Measurements from ENCODE around the gene SPSB4. TPM values are rescaled to one million over a fixed set of nuclear protein-coding genes. Genes with fewer than 3 reads are reported as not detected.

The SPSB4 gene
- total RNA-seq, 1 donor from 2014 or later = 0.26 TPM

- DNase-seq (ENCODE audit: low read depth) (no peak), FAIRE-seq (no peak)
- Histone ChIP-seq H3K4me3 (ENCODE audit: low read depth, low read length) (no peak overlapping the region), H3K36me3 (ENCODE audit: control insufficient read depth, insufficient read depth, low read length) (no peaks in the 10 kb centered on the region), H3K27me3 (ENCODE audit: control insufficient read depth, insufficient read depth, low read length) (no peaks in the 10 kb centered on the region)
- TF ChIP-seq, protein P1, sequence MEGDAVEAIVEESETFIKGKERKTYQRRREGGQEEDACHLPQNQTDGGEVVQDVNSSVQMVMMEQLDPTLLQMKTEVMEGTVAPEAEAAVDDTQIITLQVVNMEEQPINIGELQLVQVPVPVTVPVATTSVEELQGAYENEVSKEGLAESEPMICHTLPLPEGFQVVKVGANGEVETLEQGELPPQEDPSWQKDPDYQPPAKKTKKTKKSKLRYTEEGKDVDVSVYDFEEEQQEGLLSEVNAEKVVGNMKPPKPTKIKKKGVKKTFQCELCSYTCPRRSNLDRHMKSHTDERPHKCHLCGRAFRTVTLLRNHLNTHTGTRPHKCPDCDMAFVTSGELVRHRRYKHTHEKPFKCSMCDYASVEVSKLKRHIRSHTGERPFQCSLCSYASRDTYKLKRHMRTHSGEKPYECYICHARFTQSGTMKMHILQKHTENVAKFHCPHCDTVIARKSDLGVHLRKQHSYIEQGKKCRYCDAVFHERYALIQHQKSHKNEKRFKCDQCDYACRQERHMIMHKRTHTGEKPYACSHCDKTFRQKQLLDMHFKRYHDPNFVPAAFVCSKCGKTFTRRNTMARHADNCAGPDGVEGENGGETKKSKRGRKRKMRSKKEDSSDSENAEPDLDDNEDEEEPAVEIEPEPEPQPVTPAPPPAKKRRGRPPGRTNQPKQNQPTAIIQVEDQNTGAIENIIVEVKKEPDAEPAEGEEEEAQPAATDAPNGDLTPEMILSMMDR (IDR thresholded peaks at IDR 0.05; ENCODE audit: insufficient read depth, low read length, severe bottlenecking) = no peak
Observed at GRCh38 chr3:141089339-141090152, 38.4 kb downstream of the SPSB4 start.

DNA sequence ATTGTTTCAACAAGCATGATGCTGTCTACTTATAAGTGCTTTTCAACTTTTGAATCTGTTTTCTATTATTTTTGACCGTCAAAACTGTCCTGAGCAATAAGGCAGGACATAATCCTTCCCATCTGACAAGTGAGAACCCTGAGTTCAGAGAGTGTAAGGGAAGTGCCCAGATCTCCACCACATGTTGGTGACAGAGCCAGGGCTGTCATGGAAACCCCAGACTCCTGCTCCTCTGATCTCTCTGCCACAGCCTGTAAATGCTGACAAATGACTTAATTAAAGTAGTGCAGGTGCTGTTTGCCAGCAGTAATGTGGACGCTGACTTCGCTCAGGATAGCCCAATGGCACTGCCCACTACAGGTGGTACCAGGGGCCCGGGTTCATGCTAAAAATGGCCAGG lies 40.3 kb downstream of the SPSB4 start:
- DNase-seq (ENCODE audit: low read depth) = no peak
- FAIRE-seq = peak; percentile 36
- H3K27me3 ChIP-seq (ENCODE audit: control insufficient read depth, insufficient read depth, low read length) = no peaks in the 10 kb centered on the region
- TF ChIP-seq, protein P1 (IDR thresholded peaks at IDR 0.05; ENCODE audit: insufficient read depth, low read length, severe bottlenecking) = no peak
- H3K4me3 ChIP-seq (ENCODE audit: low read depth, low read length) = no peak overlapping the region
- no peaks in the 10 kb centered on the region for H3K36me3 ChIP-seq (ENCODE audit: control insufficient read depth, insufficient read depth, low read length)

GRCh38 chr3:141092663-141093062 lies 41.5 kb downstream of the SPSB4 start:
- FAIRE-seq (peak; percentile 28), DNase-seq (ENCODE audit: low read depth) (no peak)
- H3K36me3 ChIP-seq (ENCODE audit: control insufficient read depth, insufficient read depth, low read length) = no peaks in the 10 kb centered on the region
- H3K4me3 ChIP-seq (ENCODE audit: low read depth, low read length) = no peak overlapping the region
- no peaks in the 10 kb centered on the region for H3K27me3 ChIP-seq (ENCODE audit: control insufficient read depth, insufficient read depth, low read length)
- TF ChIP-seq, protein P1 (IDR thresholded peaks at IDR 0.05; ENCODE audit: insufficient read depth, low read length, severe bottlenecking) = no peak

DNA sequence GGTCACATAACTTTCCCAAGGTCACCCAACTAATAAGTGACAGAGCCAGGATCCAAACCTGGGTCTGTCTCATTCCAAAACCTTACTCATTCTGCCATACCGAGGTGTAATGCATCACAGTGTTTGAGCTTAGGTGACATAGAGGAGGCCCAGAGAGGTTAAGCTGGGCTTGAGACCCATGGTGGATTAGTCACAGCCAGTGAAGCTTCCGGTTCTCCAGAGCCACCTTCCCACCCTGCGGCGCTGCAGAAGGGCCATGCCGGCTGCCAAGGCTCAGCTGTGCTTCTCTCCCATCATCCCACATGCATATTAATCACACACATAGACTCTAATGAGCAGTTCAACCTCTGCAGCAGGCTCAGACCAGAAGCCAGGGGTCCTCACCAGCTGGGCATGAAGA lies 42.2 kb downstream of the SPSB4 start:
- Histone ChIP-seq H3K36me3 (ENCODE audit: control insufficient read depth, insufficient read depth, low read length) (no peaks in the 10 kb centered on the region), H3K4me3 (ENCODE audit: low read depth, low read length) (no peak overlapping the region), H3K27me3 (ENCODE audit: control insufficient read depth, insufficient read depth, low read length) (no peaks in the 10 kb centered on the region)
- FAIRE-seq = no peak
- DNase-seq (ENCODE audit: low read depth) = no peak
- TF ChIP-seq, protein P1 (IDR thresholded peaks at IDR 0.05; ENCODE audit: insufficient read depth, low read length, severe bottlenecking) = no peak

DNA sequence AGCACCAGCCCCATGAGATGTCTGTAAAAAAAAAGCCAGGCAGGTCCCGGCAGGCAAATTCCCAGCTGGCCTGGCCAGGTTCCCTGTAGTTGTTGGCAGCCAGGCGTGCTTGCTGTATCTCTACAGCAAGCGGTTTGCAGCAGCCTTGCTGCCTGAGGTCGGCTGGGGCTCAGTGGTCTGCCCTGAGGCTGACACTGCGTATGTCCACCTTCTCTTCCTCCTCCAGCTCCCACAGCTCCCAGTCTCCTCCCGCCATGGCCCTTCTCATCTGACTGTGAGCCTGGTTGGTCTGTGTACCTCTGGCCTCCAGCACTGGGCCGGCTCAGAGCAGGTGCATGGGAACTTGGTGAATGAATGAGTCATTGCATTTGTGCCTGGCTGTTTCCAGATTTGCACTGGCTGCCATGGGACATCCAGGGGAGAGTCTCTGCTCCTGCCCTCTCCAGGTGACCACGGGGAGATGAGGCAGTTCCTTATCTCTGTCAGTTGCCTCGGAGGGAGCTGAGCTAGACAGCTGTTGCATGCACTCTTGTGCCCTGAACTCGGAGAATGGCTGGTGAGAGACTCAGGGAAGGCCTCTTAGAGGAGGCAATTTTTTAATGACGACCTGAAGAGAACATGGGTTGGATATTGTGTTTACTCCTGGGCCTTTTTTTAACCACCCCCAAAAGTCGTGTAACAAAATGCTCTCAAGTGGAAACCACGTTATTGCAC lies 43.0 kb downstream of the SPSB4 start:
- TF ChIP-seq, protein P1 (IDR thresholded peaks at IDR 0.05; ENCODE audit: insufficient read depth, low read length, severe bottlenecking) = no peak
- DNase-seq (ENCODE audit: low read depth) = peak; percentile 46
- FAIRE-seq = no peak

More for the DNA sequence above, 43.0 kb downstream of the SPSB4 start:
- Histone ChIP-seq H3K36me3 (ENCODE audit: control insufficient read depth, insufficient read depth, low read length) (no peaks in the 10 kb centered on the region), H3K27me3 (ENCODE audit: control insufficient read depth, insufficient read depth, low read length) (no peaks in the 10 kb centered on the region), H3K4me3 (ENCODE audit: low read depth, low read length) (no peak overlapping the region)
